GM10266 (cell line): Measurements from ENCODE around the gene ENDOU.
A peak's percentile ranks its signal among the peaks of the same experiment; 100 is the strongest.

Experiments used
- DNase-seq: peaks from one replicate; pipeline ENCODE4 v3.0.0; 2012; ENCODE audit errors: extremely low spot score
- CTCF ChIP-seq: IDR thresholded peaks from 2 replicates; pipeline ENCODE4 v1.5.1; 2012; ENCODE audit warnings: mild to moderate bottlenecking, low read depth; ENCODE audit not compliant: control insufficient read depth, insufficient read depth; ENCODE audit errors: missing control alignments

Gene ENDOU

GRCh38 chr12:47700263-47700662 is 25.0 kb downstream of the ENDOU start:
- no peak for DNase-seq
- TF ChIP-seq CTCF, result no peak

- DNase-seq, result no peak
- TF ChIP-seq CTCF, result no peak
These were observed 26.7 kb downstream of the ENDOU start for GRCh38 chr12:47698631-47699030.

- TF ChIP-seq CTCF, result no peak
- no peak for DNase-seq
These were observed 27.2 kb downstream of the ENDOU start for GRCh38 chr12:47698055-47698454.

GRCh38 chr12:47689215-47689614 is 36.1 kb downstream of the ENDOU start:
- DNase-seq, result no peak

GRCh38 chr12:47687636-47688035 is 37.7 kb downstream of the ENDOU start:
- no peak for DNase-seq
- TF ChIP-seq CTCF, result no peak

More at GRCh38 chr12:47689215-47689614, 36.1 kb downstream of the ENDOU start:
- no peak for TF ChIP-seq CTCF

GRCh38 chr12:47686645-47687240 is 38.5 kb downstream of the ENDOU start:
- TF ChIP-seq CTCF, result peak; percentile 54
- peak; percentile 27 for DNase-seq

- TF ChIP-seq CTCF, result no peak
These were observed 45.5 kb downstream of the ENDOU start for GRCh38 chr12:47679785-47680184.

More at GRCh38 chr12:47679785-47680184, 45.5 kb downstream of the ENDOU start:
- DNase-seq, result no peak
